ENCODE measurements around the gene EID3. TPM values are rescaled to one million over a fixed set of nuclear protein-coding genes. Genes with fewer than 3 reads are reported as not detected.

EID3 gene
- total RNA-seq, 1 experiment from 2014 or later: 3.0 TPM

GRCh38 chr12:104342635-104343249 lies 39.2 kb downstream of the EID3 start:
- no peak for TF ChIP-seq CTCF (IDR thresholded peaks at IDR 0.05; ENCODE audit: unreplicated experiment)
- Mint-ChIP-seq H3K4me3 (ENCODE audit: unreplicated experiment) (no peak overlapping the region), H3K27me3 (ENCODE audit: insufficient read depth, unreplicated experiment) (no peaks in the 10 kb centered on the region), H3K36me3 (ENCODE audit: insufficient read depth, unreplicated experiment) (peaks cover 97% of the 10 kb centered on the region), H3K9me3 (ENCODE audit: unreplicated experiment) (no peaks in the 10 kb centered on the region), H3K4me1 (ENCODE audit: insufficient read depth, unreplicated experiment) (peaks cover 6% of the 10 kb centered on the region), H3K27ac (ENCODE audit: low read depth, unreplicated experiment) (no peak overlapping the region)
- ChIA-PET POLR2A (no interaction called here), CTCF (interaction anchor here (0.6 to 2.9 kb wide), 5 partner anchors 8 to 141 kb away, joined by 4 to 11 read pairs (median 5); no protein-coding TSS in a partner anchor)
- no TSS peak for BruUV-seq (replicated peaks)
- no peak for DNase-seq (ENCODE audit: unreplicated experiment)
- intact Hi-C loops (cut with micrococcal nuclease): no loop called here

GRCh38 chr12:104344682-104345081 lies 41.1 kb downstream of the EID3 start:
- CTCF ChIA-PET: interaction anchor here (0.6 to 1.3 kb wide), 3 partner anchors 9 to 229 kb away, joined by 3 to 6 read pairs (median 4); no protein-coding TSS in a partner anchor
- peaks cover 97% of the 10 kb centered on the region for H3K36me3 Mint-ChIP-seq (ENCODE audit: insufficient read depth, unreplicated experiment)

GRCh38 chr12:104345234-104346066 lies 41.9 kb downstream of the EID3 start:
- no peak for TF ChIP-seq CTCF (IDR thresholded peaks at IDR 0.05; ENCODE audit: unreplicated experiment)
- Mint-ChIP-seq H3K4me3 (ENCODE audit: unreplicated experiment) (no peak overlapping the region), H3K27ac (ENCODE audit: low read depth, unreplicated experiment) (no peak overlapping the region), H3K4me1 (ENCODE audit: insufficient read depth, unreplicated experiment) (peaks cover 6% of the 10 kb centered on the region), H3K9me3 (ENCODE audit: unreplicated experiment) (no peaks in the 10 kb centered on the region), H3K27me3 (ENCODE audit: insufficient read depth, unreplicated experiment) (no peaks in the 10 kb centered on the region), H3K36me3 (ENCODE audit: insufficient read depth, unreplicated experiment) (peaks cover 97% of the 10 kb centered on the region)
- no peak for DNase-seq (ENCODE audit: unreplicated experiment)
- no TSS peak for BruUV-seq (replicated peaks)
- CTCF ChIA-PET: interaction anchor here (0.6 to 1.3 kb wide), 2 partner anchors 14 to 229 kb away, joined by 3 to 6 read pairs; no protein-coding TSS in a partner anchor
- POLR2A ChIA-PET: interaction anchor here (1.0 kb wide), 1 partner anchor 12 kb away, joined by 3 read pairs; no protein-coding TSS in a partner anchor
- intact Hi-C loops (cut with micrococcal nuclease): no loop called here

More at GRCh38 chr12:104344682-104345081, 41.1 kb downstream of the EID3 start:
- Mint-ChIP-seq H3K9me3 (ENCODE audit: unreplicated experiment) (no peaks in the 10 kb centered on the region), H3K27ac (ENCODE audit: low read depth, unreplicated experiment) (no peak overlapping the region), H3K4me1 (ENCODE audit: insufficient read depth, unreplicated experiment) (peaks cover 6% of the 10 kb centered on the region), H3K27me3 (ENCODE audit: insufficient read depth, unreplicated experiment) (no peaks in the 10 kb centered on the region), H3K4me3 (ENCODE audit: unreplicated experiment) (no peak overlapping the region)
- no TSS peak for BruUV-seq (replicated peaks)
- intact Hi-C loops (cut with micrococcal nuclease): no loop called here
- no peak for DNase-seq (ENCODE audit: unreplicated experiment)
- no peak for TF ChIP-seq CTCF (IDR thresholded peaks at IDR 0.05; ENCODE audit: unreplicated experiment)
- POLR2A ChIA-PET: interaction anchor here (0.7 kb wide), 1 partner anchor 708 kb away, joined by 3 read pairs; no protein-coding TSS in a partner anchor
